GM19240 (cell line): ENCODE data around the gene DOK3.

Experiments used
- DNase-seq: peaks from one replicate; pipeline ENCODE4 v3.0.0; 2011; ENCODE audit warnings: low spot score; ENCODE audit not compliant: insufficient read length

Gene DOK3

DNA sequence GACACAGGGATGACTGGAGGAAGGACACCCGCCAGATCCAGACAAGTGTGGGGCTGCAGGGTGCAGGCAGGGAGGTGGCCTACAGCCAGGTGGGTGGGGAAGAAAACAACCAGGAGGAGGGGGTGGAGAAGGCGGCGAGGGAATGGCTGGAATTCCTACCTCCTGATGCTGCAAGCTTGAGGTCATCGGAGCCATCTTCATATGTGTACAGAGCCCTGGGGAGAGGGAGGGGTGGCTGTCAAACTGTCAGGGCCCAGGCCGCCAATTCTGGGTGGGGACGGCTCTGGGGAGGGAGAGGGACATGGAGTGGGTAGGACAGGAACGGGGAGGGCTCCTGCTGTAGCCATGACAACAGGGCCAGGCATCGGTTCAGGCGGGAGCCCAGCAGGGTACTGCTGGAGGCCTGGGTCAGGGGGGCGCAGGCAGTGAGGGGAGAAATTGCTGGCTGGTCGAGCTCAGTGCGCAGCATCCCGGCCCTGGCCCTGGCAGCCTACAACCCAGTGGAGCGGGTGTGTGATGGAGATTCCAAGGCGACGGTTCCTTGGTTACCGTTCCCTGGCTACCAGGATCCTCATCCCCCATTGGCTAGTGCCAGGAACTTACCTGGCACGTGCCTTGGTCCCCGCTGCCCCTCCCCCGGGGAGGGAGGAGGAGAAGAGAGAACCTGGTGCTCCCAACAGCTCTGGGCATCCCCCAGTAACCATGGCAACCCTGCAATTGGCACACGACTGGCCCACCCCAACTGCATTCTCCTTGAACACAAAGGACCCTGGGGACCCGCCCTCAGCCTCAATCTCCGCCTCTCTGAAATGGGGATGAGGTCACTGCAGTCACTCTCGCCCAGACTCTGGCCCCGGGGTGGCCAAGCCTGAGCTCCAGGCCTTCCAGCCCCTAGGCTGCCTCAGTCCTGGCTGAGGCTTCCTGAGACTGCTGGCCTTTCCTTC lies 40.7 kb downstream of the DOK3 start:
- DNase-seq: no peak

- DNase-seq: no peak
Observed at GRCh38 chr5:177468329-177468684, 41.3 kb downstream of the DOK3 start.

- no peak for DNase-seq
Observed at GRCh38 chr5:177467436-177467835, 42.2 kb downstream of the DOK3 start.

DNA sequence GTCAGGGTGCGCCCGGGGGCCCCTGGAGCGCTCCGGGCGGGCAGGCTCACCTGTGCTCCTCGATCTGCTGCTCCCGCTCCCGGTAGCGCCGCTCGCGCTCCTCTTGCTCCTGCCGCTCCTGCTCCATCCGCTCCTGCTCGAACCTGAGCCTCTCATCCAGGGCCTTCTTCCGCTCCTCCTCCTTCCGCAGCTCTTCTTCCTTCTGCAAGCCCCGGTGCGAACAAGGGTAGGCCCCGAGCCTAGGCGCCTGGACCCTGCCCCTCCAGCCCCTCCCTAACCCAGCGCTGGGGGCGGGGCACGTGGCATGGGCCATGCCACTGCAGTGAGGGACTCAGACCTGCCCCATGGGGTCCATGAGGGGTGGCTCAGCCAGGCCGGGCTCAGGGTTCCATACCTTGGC lies 42.8 kb downstream of the DOK3 start:
- no peak for DNase-seq

DNA sequence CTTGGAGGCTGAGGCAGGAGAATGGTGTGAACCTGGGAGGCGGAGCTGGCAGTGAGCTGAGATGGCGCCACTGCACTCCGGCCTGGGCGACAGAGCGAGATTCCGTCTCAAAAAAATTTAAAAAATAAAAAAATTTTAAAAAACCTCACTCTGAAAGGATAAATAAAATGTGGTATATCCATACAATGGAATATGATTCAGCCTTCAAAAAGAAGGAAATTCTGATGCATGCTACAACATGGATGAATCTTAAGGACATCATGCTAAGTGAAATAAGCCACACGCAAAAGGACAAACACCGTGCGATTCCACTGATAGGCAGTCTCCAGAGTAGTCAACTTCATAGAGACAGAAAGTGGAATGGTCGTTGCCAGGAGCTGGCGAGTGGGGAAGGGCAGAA lies 44.6 kb downstream of the DOK3 start:
- no peak for DNase-seq

DNA sequence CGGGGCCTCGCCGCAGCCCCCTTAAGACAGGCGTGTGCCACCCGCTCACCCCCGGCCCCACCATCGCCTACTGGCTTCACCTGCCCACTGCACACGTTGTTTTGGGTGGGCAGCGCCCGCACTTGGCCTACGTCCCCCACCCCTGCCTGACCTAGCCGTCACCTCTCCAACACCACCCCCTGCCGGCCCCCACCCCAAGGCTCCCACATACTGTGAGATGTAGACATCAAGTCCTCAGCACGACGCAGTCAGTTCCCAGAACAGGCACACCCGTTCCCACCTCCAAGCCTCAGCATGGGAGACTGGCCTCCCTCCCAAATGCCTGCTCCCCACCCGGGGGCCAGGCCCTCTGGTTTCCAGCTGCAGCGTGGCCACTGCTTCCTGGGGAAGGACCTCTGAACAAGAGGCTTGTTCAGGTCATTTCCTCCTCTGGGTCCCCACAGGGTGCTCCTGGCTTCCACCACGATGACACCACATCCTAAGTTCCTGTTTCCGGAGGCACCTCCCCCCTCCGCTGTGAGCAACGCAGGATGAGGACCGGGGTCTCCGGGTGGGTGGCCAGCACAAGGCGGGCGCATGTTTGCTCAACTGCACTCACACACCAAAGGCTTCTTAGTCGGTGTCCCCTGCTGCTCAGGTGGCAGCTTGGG lies 47.5 kb downstream of the DOK3 start:
- DNase-seq: no peak

DNA sequence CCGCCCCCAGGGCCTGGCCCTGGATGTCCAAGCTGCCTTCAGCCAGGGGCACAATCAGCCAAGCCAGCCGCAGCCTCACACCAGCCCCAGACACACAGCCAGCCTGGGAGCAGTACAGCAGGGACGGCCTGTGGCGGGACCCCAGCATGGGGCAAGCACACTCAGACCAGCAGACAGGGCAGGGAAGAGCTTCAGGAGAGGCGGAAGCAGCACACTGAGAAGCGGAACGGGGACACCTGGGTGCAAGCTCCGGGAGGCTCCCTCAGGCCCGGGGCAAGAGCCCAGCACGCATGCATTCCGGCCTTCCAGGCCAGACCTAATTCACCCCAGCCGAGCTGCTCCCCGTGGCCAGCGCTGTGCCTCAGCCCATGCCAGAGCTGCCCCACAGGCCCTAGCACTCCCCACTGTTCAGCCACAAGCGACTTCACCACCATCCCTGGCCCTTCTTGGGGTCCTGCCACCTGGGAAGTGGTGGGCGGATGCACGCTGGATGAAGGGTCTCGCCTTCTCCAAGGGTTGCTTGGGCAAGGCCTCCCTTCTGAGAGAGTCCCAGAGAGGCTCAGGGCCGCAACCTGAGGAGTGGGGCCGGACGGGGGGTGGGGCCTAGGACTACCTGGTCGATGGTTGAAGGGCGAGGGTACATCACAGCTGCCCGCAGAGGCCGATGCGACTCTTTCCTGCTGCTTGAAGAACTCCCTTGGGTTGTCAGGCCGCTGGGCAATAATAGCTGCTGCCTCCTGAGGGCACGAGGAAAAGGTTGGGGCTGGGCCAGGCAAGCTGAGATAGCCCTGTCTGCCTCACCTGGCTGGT lies 49.6 kb downstream of the DOK3 start:
- no peak for DNase-seq

- DNase-seq: no peak
Observed at GRCh38 chr5:177459357-177459756, 50.3 kb downstream of the DOK3 start.

GRCh38 chr5:177458912-177459350 lies 50.7 kb downstream of the DOK3 start:
- DNase-seq: no peak

DNA sequence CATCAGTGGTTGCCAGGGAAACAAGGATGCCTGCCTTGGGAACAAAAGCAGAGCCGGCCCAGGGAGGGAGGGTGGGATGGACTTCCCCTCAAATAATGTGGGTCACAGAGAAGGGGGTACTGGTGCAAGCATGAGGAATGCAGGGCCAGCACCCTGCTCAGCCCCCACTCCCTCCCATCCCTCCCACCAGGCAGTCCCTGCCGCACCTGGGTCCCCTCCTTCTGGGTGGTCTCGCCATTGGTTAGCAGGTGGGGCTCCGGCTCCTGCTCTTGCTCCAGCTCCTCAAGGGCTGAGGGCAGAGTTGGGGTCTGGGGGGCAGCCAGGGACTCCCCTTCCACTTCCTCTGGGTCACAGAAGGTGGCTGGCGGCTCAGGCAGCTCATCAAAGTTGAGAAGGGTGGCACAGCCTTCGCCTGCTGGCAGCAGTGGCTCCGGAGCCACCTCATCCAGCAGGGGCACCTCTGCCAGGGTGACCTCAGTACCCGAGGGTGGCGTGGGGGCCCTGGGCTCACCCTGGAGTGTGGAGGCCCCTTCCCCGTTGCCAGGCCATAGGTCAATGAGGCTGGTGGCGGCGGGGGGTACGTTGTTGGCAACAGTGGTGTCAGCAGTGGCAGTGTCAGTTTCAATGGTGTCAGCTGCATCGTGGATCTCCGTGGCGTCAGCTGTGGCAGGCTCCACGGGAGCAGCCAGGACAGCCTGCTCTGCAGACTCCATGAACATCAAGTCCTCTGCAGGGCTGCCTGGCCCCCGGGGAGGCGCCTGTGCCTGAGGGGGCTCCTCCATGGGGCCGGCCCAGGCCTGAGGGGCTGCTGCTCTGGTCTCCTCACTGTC lies 51.6 kb downstream of the DOK3 start:
- DNase-seq: no peak

DNA sequence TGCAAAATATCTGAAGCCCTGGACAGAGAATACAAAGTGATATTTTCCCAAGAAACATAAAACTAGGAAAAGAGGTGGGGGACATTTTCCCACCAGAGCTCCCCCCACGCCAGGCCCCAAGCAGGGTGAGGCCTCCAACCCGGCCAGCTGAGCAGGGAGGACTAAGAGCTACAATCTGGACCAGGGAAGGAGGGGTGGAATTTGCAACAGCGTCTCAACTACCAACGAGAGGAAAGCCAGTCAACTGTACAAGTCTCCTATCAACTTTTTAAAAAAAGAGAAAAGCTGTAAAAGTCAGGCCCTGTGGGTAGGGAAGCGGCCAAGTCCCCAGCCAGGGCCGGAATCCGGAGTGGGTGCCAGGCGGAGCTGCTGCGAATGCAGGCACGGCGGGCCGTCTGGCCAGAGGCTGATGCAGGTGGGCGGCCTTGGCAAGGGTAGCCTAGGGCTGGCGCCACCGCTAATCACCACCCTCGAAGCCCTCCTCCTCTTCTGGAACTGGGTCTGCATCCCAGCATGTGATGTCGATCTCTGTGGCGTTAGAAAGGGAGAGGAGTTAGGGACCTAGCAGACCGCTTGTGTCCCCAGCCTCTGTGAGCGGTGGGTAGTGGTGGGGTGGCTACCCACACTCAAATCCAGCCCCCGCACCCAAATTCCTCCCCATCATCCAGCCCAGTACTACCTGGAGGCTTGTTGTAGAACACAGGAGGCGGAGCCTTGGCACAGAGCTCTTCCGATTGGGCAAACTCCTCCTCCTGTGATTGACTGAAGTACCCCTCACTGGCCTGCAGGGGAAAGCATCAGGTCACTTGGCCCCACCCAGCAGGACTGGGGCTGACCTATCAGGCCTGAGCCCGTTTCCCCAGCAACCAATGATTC lies 52.4 kb downstream of the DOK3 start:
- DNase-seq: peak; percentile 98

GRCh38 chr5:177456591-177456964 lies 53.0 kb downstream of the DOK3 start:
- DNase-seq: no peak

DNA sequence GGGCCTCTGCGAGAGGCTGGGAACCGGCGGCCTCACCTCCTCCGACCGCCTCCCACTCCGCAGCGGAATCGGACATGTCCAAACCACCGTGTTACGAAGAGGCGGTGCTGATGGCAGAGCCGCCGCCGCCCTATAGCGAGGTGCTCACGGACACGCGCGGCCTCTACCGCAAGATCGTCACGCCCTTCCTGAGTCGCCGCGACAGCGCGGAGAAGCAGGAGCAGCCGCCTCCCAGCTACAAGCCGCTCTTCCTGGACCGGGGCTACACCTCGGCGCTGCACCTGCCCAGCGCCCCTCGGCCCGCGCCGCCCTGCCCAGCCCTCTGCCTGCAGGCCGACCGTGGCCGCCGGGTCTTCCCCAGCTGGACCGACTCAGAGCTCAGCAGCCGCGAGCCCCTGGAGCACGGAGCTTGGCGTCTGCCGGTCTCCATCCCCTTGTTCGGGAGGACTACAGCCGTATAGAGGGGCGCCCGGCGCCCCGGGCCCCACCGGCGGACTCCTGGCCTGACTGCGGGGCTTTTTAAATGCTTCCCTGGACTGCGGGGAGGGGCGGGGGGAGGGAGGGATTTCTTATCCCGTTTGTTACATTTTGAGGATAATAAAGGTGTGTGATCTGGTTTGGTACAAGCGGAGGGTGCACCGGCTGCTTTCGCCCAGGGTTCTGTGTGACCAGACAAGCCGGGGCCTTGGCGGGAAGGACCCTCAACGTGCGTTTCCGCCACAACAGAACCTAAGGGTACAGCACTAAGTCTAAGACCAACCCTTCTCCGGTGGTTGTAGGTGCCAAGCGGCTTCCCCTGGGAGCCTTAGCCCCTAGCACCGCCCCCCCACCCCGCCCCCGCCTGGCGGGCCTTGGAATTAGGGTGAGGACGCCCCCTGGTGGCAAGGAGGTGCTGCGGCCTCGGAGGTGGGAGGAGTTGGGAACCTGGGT lies 53.7 kb downstream of the DOK3 start:
- DNase-seq: peak; percentile 94

GRCh38 chr5:177455036-177455660 lies 54.5 kb downstream of the DOK3 start:
- peak; percentile 61 for DNase-seq

- DNase-seq: peak; percentile 96
Observed at GRCh38 chr5:177454397-177455035, 55.1 kb downstream of the DOK3 start.

DNA sequence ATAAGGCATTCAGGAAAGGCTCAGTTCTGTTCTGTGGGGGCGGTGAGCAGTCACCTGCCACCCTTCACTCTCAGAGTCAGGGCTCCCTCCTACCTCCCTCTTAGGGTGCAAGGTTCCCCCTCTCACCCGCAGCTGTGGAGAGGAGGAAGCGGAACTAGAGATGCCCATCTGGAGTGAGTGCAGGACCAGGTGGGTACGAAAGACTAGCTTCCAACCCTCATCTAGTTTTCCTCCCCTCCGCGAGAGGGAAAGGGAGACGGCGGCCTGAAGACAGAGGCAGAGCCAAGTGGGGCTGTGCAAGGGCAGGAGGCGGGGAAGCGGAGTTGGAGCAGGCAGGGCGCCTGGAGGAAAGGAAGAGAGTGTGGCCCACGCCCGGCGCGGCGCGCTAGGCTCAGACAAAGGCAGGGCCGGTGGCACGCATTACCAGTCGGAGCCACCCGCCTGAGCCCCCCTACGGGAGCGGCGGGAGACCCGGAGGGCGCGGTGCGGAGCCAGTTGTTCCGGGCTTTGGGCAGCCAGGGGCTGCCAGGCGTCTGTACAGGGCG lies 55.7 kb downstream of the DOK3 start:
- DNase-seq: no peak

DNA sequence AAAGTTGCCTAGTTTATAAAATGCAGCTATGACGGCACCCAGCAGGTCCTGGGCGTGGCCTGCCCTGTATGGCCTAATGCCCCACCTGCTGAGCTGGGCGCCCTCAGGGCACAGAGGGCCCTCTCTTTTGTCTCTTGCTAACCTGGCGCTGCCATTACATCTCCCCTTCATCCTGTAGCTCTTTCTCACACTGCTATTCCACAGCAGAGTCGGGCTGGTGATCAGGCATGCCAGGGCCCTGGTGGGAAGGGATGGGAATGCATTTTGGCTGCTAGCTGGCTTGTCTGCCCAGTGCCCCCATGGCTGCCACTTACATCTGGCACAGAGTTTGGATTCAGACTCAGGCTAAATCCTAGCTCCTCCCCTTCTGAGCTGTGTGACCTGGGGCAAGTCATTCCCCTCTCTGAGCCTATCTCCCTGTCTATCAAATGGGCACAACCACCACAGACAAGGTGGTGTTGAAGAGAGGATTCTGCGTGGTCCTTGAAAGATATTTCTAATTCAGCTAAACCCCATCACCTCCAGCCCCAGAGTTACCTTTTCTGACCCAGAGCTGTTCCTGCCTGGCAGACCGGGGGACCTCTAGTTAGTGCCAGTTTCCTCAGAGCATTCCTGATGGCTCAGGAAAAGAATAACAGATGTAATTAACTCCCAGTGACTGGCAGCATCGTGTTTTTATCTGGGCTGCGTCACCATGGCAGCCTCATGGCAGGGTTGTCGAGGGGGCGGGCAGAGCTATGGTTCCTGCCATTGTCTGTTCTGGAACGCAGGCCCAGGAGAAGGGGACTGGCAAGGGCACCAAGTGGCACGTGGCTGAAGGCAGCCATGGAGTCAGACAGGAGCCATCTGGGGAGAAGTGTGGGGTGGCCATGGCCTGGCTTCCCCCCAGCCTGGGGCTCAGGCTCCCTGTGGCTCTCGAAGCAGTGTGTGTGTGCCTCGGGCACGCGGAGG lies 56.7 kb downstream of the DOK3 start:
- no peak for DNase-seq
